ENCODE measurements around the gene TUG1. TPM values are rescaled to one million over a fixed set of nuclear protein-coding genes. Genes with fewer than 3 reads are reported as not detected.

Gene TUG1
- total RNA-seq, 2 donors from 2014 or later = 64.2 to 86.7 TPM

DNA sequence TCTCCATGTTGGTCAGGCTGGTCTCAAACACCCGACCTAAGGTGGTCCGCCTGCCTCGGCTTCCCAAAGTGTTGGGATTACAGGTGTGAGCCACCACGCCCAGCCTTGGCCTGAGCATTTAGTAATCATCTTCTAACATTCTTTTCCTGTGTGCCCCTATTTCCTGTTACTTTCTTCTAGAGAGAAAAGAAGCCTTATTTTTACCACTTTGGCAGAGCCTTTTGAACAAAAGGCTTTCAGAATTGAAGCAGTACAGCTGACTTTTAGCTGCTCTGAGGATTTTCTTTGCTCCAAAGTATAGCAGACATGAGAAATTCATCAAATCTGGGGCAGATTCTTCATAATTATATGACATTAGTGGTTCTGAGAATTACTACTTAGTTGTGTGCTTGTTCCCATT is 13.9 kb upstream of the TUG1 start:
- Mint-ChIP-seq H3K27ac (no peak overlapping the region), H3K4me1 (ENCODE audit: low read depth) (peaks cover 43% of the 10 kb centered on the region), H3K36me3 (ENCODE audit: insufficient read depth in 2 of 2) (peaks cover 2 to 12% of the 10 kb centered on the region in 2 donors), H3K9me3 (no peaks in the 10 kb centered on the region), H3K4me3 (no peak overlapping the region), H3K27me3 (ENCODE audit: low read depth) (no peaks in the 10 kb centered on the region)
- no peak for DNase-seq
- ATAC-seq (replicated peaks in 1 of 2) = no peak

DNA sequence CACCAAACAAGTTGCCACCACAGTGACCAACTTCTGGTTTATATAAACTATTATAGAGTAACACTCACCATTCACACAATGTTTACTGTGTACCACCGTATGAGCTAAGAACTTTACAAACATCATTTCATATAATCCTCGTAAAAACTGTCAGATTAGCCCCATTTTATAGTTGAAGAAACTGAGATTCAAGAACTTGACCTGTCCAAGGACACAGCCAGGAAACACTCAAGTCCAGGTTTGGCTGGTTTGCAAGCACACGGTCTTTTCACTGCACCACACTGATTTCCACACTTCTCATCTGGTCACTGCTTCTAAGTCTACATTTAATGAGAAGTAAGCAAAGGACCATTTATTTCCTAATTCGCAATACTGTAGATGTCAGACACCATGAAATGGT is 4.2 kb upstream of the TUG1 start:
- ATAC-seq (replicated peaks in 1 of 2) (no peak), DNase-seq (no peak)
- H3K27ac Mint-ChIP-seq = no peak overlapping the region
- no peaks in the 10 kb centered on the region for H3K9me3 Mint-ChIP-seq
- H3K4me3 Mint-ChIP-seq = no peak overlapping the region
- H3K4me1 Mint-ChIP-seq (ENCODE audit: low read depth) = peaks cover 40% of the 10 kb centered on the region
- peaks cover 12 to 36% of the 10 kb centered on the region in 2 donors for H3K36me3 Mint-ChIP-seq (ENCODE audit: insufficient read depth in 2 of 2)
- no peaks in the 10 kb centered on the region for H3K27me3 Mint-ChIP-seq (ENCODE audit: low read depth)

DNA sequence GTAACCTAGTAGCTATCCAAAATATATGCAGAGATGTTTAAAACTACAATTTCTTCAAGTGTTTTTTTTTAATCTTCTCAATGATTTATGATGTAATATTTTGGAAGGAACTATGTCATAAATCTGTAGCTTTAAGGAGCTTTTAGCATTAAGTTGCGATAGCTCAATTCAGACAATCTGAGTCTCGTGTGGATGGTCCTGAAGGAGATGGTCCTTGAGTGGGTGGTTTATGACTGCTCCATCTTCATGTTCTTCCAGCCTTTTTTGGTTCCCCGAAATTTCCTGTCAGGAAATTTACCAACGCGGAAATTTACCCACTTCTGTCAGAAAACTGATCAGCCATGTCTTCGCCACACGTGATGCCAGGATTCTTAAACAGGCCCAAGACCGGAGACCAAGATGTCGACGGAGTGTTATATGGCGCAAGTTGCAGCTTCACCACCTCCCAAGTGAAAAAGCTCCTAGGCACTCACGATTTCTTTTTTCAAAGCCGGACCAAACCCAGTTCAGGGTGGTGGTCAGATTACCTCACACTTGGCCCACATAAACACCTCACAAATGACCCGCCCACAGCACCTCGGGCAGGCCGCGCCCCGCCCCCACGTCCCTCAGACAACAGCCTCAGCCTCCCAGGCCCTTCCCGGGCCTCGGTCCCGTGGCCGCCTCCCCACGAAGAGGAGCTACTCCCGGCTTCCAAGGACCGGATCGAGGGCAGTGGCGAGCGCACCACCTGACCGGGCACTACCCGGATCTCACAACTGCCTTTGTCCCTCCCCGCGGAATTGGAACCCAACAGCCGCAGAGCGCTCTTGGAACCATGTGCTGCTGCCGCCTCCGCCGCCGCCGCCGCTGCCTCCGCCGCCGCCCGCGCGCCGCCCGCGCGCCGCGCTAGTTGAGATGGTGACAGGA is 796 bp upstream of the TUG1 start, which contains the start of gene MORC2:
Gene MORC2, minus strand, starts transcription at position 760 of the 909 bp plus-strand sequence. CDS start 885 bp downstream, outside the sequence.
- peak within 1 kb of the TSS; percentile 96 for H3K27ac Mint-ChIP-seq
- peaks cover 39 to 62% of the 10 kb centered on the region in 2 donors for H3K36me3 Mint-ChIP-seq (ENCODE audit: insufficient read depth in 2 of 2)
- no peaks in the 10 kb centered on the region for H3K27me3 Mint-ChIP-seq (ENCODE audit: low read depth)
- peaks cover 51% of the 10 kb centered on the region for H3K4me1 Mint-ChIP-seq (ENCODE audit: low read depth)
- DNase-seq (no peak), ATAC-seq (replicated peaks in 1 of 2) (peak in 1 of 2 donors; percentile 54)
- H3K9me3 Mint-ChIP-seq = peaks cover 9 to 11% of the 10 kb centered on the region in 2 donors
- peak within 1 kb of the TSS; percentile 93 to 96 for H3K4me3 Mint-ChIP-seq

DNA sequence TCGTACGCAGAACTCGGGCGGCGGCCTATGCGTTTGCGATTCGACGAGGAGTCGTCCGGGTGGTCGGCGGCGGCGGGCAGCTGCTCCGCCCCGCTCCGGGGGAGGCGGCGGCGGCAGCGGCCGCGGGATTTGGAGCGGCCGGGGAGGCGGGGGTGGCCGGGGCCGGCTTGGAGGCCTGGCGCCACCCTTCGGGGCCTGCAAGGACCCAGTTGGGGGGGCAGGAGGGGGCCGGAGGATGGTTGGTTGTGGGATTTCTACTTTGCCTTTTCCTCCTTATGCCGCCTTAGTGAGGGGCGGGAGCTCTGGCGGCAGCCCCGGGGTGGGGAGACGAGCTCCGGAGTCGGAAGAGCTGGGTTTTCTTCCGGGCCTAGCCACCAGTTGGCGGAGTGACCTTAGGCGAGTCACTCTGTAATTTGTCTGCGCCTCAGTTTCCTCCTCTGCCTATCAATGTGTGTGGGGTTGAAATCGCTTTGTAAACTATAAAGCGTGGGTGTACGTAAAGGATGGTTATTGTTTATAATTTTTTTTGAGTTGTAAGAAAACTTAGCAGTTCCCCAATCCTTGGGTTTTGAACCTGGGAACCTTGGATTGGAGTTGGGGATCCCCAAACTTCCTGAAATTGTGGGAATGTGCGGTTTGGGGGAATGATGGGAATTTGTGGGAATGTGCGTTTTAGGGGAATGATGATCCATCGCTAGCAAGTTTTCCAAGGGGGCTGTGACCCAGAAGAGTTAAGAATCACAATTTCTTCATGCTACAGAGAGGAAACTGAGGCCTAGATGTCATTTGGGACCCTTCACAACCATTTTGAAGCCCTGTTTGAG is 679 bp downstream of the TUG1 start:
- ATAC-seq (replicated peaks in 1 of 2) (peak; percentile 18 to 22), DNase-seq (peak; percentile 48 to 56)
- peaks cover 48 to 66% of the 10 kb centered on the region in 2 donors for H3K36me3 Mint-ChIP-seq (ENCODE audit: insufficient read depth in 2 of 2)
- peak overlapping the region; percentile 93 to 96 for H3K4me3 Mint-ChIP-seq
- peaks cover 9 to 16% of the 10 kb centered on the region in 2 donors for H3K9me3 Mint-ChIP-seq
- H3K27me3 Mint-ChIP-seq (ENCODE audit: low read depth) = no peaks in the 10 kb centered on the region
- peak overlapping the region; percentile 91 for H3K27ac Mint-ChIP-seq
- H3K4me1 Mint-ChIP-seq (ENCODE audit: low read depth) = peaks cover 44% of the 10 kb centered on the region

DNA sequence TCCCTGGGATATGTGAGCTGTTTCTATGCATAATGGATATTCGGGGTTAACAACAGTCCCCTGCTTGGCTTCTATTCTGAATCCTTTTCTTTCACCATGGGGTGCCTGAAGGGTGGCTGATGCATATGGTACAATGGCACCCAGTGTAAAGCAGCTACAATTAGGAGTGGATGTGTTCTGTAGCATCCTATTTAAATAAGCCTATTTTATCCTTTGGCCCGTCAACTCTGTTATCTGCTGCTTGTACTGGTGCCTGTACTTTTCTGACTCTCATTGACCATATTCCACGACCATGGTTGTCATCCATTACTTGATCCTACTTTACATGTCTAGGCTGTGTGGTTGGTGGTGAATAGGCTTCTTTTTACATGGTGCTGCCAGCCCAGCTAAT is 1.3 kb downstream of the TUG1 start:
- H3K4me3 Mint-ChIP-seq = peak overlapping the region; percentile 93 to 96
- H3K27ac Mint-ChIP-seq = peak overlapping the region; percentile 91
- H3K4me1 Mint-ChIP-seq (ENCODE audit: low read depth) = peaks cover 38% of the 10 kb centered on the region
- peaks cover 9 to 18% of the 10 kb centered on the region in 2 donors for H3K9me3 Mint-ChIP-seq
- ATAC-seq (replicated peaks in 1 of 2) (no peak), DNase-seq (no peak)
- peaks cover 53 to 68% of the 10 kb centered on the region in 2 donors for H3K36me3 Mint-ChIP-seq (ENCODE audit: insufficient read depth in 2 of 2)
- H3K27me3 Mint-ChIP-seq (ENCODE audit: low read depth) = no peaks in the 10 kb centered on the region

DNA sequence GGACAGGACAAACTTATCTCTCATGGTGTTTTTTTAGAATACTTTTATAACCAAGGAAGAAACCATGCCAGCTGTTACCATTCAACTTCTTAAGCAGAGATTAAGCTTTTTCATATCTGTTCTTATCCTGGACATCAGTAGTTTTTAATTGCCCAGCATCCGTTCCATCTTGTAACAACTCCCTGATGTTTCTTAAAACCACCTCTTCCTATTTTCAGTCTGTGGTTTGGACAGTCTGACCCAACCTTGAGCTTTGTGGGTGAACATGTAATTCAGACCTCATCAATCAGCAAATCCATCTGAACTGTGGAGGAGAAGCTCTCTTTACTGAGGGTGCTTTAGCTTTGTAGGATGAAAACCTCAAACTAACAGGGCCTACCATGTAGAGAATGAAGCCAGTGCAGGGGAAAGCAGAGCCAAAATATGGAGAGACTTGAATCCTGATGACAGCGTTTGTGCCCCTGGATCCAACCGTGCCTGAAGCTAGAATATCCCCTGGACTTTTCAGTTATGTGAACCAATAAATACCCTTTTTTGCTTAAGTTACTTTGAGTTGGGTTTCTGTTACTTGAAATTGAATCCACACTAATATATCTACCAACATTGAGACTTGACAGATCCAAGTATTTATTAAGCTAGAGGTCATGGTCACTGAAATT is 9.4 kb downstream of the TUG1 start:
- H3K9me3 Mint-ChIP-seq = peaks cover 7 to 34% of the 10 kb centered on the region in 2 donors
- no peak for ATAC-seq (replicated peaks in 1 of 2)
- H3K4me3 Mint-ChIP-seq = no peak overlapping the region

DNA sequence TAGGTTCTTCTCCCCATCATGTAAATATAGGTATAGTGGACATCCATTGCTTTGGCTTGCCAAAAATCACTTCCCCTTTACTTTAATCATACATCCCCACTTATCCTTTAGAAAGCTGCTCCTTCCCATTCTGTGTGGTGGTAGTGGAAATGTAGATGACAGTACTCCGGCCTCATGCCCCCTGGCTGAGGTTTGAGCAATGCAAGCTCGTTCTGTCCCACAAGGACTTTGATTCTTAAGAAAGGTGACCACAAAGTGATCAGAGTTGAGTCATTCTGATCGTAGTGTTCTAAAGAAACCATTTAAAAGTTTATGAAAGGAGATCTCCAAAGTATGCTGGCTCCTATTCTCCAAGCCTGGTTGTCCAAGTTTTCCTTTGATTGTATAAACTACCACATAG is 10.9 kb downstream of the TUG1 start:
- peak in 1 of 2 donors; percentile 2 for DNase-seq
- Mint-ChIP-seq H3K27ac (no peak overlapping the region), H3K9me3 (peaks cover 10 to 31% of the 10 kb centered on the region in 2 donors), H3K4me3 (no peak overlapping the region), H3K4me1 (ENCODE audit: low read depth) (peaks cover 10% of the 10 kb centered on the region), H3K36me3 (ENCODE audit: insufficient read depth in 2 of 2) (peaks cover 22 to 36% of the 10 kb centered on the region in 2 donors), H3K27me3 (ENCODE audit: low read depth) (no peaks in the 10 kb centered on the region)
- ATAC-seq (replicated peaks in 1 of 2) = peak; percentile 44 to 55

More for the DNA sequence above, 9.4 kb downstream of the TUG1 start:
- Mint-ChIP-seq H3K27me3 (ENCODE audit: low read depth) (no peaks in the 10 kb centered on the region), H3K27ac (no peak overlapping the region), H3K4me1 (ENCODE audit: low read depth) (peaks cover 10% of the 10 kb centered on the region), H3K36me3 (ENCODE audit: insufficient read depth in 2 of 2) (peaks cover 30 to 44% of the 10 kb centered on the region in 2 donors)
- DNase-seq = no peak

DNA sequence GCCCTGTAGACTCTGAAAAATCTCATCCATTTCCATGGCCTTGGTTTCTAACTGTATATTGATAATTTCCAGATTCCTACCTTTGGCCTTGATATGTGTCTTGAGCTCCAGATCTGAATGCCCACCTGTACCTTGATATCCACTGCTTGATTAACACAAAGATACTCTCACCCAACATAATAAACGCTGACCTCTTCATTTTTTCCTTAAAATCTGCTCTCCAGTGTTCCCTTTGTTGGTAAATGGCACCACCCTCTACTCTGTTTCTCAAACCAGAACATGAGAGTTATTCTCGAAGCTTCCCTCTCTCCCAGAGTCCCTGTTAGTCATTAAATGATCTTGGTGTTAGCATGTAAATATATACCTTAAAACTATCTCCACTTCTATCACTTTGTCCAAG is 13.4 kb downstream of the TUG1 start:
- Mint-ChIP-seq H3K27me3 (ENCODE audit: low read depth) (no peaks in the 10 kb centered on the region), H3K4me1 (ENCODE audit: low read depth) (peaks cover 10% of the 10 kb centered on the region), H3K9me3 (peaks cover 10 to 21% of the 10 kb centered on the region in 2 donors), H3K27ac (no peak overlapping the region), H3K4me3 (no peak overlapping the region), H3K36me3 (ENCODE audit: insufficient read depth in 2 of 2) (peaks cover 7 to 14% of the 10 kb centered on the region in 2 donors)
- DNase-seq (no peak), ATAC-seq (replicated peaks in 1 of 2) (no peak)

DNA sequence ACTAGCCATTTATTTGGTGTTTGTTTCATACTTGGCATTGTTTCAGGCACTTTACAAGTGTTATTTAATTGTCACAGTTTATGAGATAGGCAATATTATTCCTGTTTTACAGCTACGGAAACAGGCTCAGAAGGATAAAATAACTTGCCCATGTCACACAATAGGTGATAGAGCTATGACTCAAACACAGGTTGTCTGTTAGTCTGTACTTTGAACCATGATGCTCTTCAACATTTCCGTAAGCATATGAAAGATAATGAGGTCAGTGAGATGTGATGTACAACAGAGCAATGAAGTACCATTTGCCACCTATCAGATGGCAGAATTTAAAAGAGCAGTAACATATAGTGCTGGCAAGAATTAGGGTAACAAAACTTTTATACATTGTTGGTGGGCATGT is 15.3 kb downstream of the TUG1 start:
- DNase-seq (no peak), ATAC-seq (replicated peaks in 1 of 2) (no peak)
- H3K4me1 Mint-ChIP-seq (ENCODE audit: low read depth) = peaks cover 9% of the 10 kb centered on the region
- H3K4me3 Mint-ChIP-seq = no peak overlapping the region
- no peak overlapping the region for H3K27ac Mint-ChIP-seq
- H3K9me3 Mint-ChIP-seq = peaks cover 8 to 15% of the 10 kb centered on the region in 2 donors
- no peaks in the 10 kb centered on the region for H3K27me3 Mint-ChIP-seq (ENCODE audit: low read depth)
- H3K36me3 Mint-ChIP-seq (ENCODE audit: insufficient read depth in 2 of 2) = peaks cover 2 to 8% of the 10 kb centered on the region in 2 donors

DNA sequence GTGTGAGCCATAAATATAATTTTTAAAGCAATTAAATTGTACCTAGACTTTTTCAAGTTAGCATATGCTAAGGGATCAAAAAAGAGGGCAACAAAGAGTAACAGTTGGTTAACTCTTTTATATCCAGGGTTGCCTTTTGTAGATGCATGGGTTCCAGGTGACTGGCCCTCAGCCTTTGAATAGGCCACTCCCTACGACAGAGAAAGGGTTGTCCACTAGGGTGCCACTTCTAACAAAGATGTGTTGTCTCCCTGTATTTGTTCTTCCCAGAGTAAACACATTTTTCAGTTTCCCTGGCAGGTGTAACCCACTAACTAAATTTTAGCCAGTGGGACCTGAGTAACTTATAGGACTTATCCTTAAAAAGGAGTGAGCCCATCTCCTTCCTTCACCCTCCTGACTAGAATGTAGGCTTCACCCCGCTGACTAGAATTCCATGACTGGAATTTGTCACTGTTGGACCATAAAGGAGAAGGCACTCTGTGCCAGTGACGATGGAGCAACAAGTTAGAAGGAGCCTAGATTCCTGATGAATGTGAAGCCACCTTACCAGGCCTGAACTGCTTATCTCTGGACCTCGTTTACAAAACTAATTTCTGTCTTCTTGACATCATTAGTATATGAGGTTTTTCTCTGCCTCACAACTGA is 16.6 kb downstream of the TUG1 start:
- ATAC-seq (replicated peaks in 1 of 2) (no peak), DNase-seq (no peak)
- Mint-ChIP-seq H3K9me3 (peaks cover 11 to 15% of the 10 kb centered on the region in 2 donors), H3K27me3 (ENCODE audit: low read depth) (no peaks in the 10 kb centered on the region), H3K4me1 (ENCODE audit: low read depth) (no peaks in the 10 kb centered on the region), H3K4me3 (no peak overlapping the region), H3K27ac (no peak overlapping the region), H3K36me3 (ENCODE audit: insufficient read depth in 2 of 2) (peaks cover 2 to 4% of the 10 kb centered on the region in 2 donors)

DNA sequence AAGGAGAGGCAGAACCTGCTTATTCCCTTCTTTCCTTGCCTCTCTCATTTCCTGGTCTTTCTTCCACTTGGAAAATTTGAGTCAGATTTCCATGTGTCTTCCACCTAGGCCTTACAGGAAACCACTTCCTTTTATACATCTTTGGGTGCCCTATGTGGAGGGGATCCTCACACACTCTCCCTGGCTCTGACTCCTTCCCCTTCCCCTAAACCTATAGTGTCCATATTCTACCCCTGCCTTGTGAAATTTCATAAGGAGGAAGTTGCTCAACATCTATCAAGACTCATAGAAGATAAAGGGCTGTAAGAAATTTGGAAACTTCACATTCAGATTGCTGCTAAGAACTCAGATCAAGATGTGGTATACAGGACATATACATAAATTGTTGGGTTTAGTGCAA is 20.4 kb downstream of the TUG1 start:
- H3K4me3 Mint-ChIP-seq = no peak overlapping the region
- H3K9me3 Mint-ChIP-seq = peaks cover 6% of the 10 kb centered on the region in 2 donors
- ATAC-seq (replicated peaks in 1 of 2) (no peak), DNase-seq (no peak)
- H3K4me1 Mint-ChIP-seq (ENCODE audit: low read depth) = no peaks in the 10 kb centered on the region
- peaks cover 0 to 3% of the 10 kb centered on the region in 2 donors for H3K36me3 Mint-ChIP-seq (ENCODE audit: insufficient read depth in 2 of 2)
- no peak overlapping the region for H3K27ac Mint-ChIP-seq
- no peaks in the 10 kb centered on the region for H3K27me3 Mint-ChIP-seq (ENCODE audit: low read depth)

DNA sequence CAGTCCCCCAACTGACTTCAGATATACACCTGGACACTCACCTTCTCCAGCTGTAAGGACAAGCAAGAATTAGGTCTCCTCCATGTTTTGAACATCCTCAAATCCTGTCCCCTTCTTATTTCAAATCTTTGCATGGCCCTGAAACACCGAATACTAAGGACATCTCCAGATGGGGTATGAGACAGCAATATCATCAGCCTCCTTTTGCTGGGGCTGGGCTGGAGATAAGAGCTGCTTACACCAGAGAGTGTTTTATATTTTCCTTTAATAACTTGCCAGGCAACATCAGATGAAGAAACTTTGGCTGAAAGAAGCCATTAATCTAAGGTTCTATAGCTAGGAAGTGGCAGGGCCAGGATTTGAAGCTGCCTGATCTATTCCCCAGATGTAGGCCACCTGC is 21.6 kb downstream of the TUG1 start:
- no peaks in the 10 kb centered on the region for H3K27me3 Mint-ChIP-seq (ENCODE audit: low read depth)
- no peak overlapping the region for H3K4me3 Mint-ChIP-seq
- H3K27ac Mint-ChIP-seq = no peak overlapping the region
- no peak for DNase-seq
- no peak for ATAC-seq (replicated peaks in 1 of 2)
- no peaks in the 10 kb centered on the region for H3K36me3 Mint-ChIP-seq (ENCODE audit: insufficient read depth in 2 of 2)
- no peaks in the 10 kb centered on the region for H3K4me1 Mint-ChIP-seq (ENCODE audit: low read depth)
- peaks cover 3 to 6% of the 10 kb centered on the region in 2 donors for H3K9me3 Mint-ChIP-seq

Measured in activated T-cell treated with anti-CD3 and anti-CD28 coated beads, Interleukin-2, amount 50 U/mL, for 72 hours (primary cell).